Fibroblast of pulmonary artery (primary cell): ENCODE data around the gene ADAMTS2.

Experiments used
- DNase-seq: peaks from one replicate; pipeline ENCODE4 v3.0.0-alpha.2; 2010; ENCODE audit warnings: low read depth
- H3K4me3 ChIP-seq: replicated peaks from 2 replicates; pipeline ENCODE4 v1.5.1; 2011; ENCODE audit warnings: low read depth, mild to moderate bottlenecking, control low read depth, low read length, moderate library complexity
- CTCF ChIP-seq: IDR thresholded peaks from 2 replicates; pipeline ENCODE4 v1.5.1; 2011; ENCODE audit warnings: mild to moderate bottlenecking, control low read depth, low read length, inconsistent platforms; ENCODE audit errors: missing control alignments

ADAMTS2 gene

DNA sequence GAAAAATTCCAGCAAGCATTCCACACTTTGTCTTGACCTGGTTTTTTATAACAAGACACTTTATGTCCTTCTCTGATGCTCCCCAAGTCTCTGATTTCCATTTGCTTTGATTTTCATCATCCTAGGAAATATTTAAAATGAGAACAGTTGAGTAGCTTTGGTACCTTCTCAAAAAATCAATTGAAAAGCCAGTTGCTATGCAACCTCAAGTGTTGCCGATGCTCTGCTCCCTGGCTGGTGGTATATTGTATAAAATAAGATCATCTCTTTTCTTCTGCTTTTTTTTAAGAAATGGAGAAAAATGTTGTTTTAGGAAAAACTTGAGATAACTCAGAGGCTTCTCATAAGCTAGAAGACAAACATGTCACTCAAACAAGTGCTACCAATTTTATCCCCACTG, 175.4 kb downstream of the ADAMTS2 start:
- TF ChIP-seq CTCF = no peak
- DNase-seq = no peak
- no peak overlapping the region for H3K4me3 ChIP-seq

DNA sequence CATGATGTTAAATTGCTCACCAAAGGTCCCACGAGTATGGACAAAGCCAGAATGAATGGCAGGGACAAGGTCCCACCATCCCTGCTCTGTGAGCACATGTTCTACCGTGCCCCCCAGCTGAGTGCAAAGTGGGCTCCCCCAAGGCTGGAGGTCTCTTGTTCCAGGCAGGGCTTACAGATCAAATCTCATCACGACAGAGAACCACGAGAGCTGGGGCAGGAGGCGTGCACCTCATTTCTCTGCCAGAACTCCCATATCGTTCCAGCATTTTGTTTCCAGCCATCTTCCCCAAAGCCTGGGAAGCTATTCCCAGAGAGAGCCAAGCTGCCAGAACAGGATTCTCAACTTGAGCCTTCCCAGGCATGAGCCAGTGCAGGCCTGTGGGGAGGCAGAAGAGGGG, 176.6 kb downstream of the ADAMTS2 start:
- H3K4me3 ChIP-seq = no peak overlapping the region
- DNase-seq = no peak
- no peak for TF ChIP-seq CTCF

DNA sequence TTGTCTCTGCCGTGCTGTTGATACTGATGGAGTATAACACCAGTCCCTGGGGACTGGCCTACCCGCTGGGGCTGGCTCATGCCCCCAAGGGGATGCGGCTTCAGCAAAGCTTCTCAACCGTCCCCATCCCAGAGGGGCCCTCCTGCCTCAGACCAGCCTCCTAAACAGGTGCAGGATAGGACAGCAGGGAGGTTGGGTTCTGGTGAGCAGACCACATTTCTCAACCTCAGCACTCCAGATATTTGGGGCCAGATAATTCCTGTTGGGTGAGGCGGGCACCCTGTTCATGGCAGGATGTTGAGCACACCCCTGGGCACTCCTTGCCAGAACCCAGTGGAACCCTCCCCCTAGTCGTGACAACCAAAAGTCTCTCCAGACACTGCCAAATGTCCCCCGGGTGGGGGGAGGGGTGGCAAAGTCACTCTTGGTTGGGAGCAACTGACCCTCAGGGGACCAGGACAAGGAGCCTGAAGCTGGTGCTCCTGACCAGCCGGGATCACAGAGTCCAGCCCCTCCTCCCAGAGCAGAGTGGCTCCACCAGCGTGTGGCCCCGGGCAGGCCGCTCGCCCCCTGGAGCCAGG, 177.3 kb downstream of the ADAMTS2 start:
- H3K4me3 ChIP-seq = no peak overlapping the region
- no peak for TF ChIP-seq CTCF
- DNase-seq = no peak

GRCh38 chr5:179166886-179167841, 178.1 kb downstream of the ADAMTS2 start:
- DNase-seq = peak; percentile 81
- TF ChIP-seq CTCF = peak; percentile 43
- peak overlapping the region; percentile 24 for H3K4me3 ChIP-seq

DNA sequence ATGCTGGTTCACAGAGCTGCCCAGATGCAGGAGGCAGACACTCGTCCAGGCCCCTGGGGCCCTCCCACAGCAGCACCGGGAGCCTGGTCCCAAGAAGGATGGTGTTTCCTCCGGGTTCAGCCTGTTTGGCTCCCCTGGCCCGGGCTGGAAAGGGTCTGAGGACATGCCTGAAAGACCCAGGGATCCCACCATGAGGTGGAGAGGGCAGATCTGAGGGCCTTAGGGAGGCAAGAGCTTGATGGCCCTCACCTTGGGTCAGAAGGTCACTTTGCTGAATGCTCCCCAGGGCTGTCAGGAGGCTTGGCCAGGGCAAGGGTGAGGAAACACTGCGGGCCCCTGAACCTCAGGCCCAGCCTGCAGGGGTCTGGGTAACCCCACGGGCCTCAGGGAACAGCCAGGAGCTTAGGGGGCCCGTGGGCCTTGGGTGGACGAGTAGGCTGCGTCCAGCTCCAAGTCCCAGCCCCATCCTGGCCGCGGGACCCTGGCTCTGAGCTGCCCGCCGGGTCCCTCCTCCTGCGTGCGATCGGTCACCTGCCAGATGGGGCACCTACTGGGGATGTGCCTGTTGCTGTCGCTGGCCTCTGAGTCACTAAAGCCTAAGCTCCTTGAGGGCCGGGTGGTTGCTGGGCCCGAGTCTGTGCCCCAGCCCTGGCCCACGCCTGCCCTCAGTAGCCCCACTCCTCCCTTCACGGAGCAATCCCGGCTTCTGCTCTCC, 178.9 kb downstream of the ADAMTS2 start:
- no peak for DNase-seq
- TF ChIP-seq CTCF = no peak
- no peak overlapping the region for H3K4me3 ChIP-seq

- H3K4me3 ChIP-seq = no peak overlapping the region
- DNase-seq = no peak
- no peak for TF ChIP-seq CTCF
These were observed 179.7 kb downstream of the ADAMTS2 start for GRCh38 chr5:179165421-179166170.
